Measurements from ENCODE around the gene MAP3K2. TPM values are rescaled to one million over a fixed set of nuclear protein-coding genes. Genes with fewer than 3 reads are reported as not detected.
A peak's percentile ranks its signal among the peaks of the same experiment; 100 is the strongest.

Gene MAP3K2
- total RNA-seq, 4 donors from 2014 or later: 39.4 to 95.4 (median 72.9) TPM

- no peak overlapping the region for H3K27ac ChIP-seq
- 64 to 97% methylated on average over 1 of the region's 1 CpG for WGBS, 2 donors (ENCODE audit: low coverage in 1 of 2)
- TF ChIP-seq EP300 (IDR thresholded peaks at IDR 0.05; ENCODE audit: low read depth): no peak
- TF ChIP-seq POLR2A (IDR thresholded peaks at IDR 0.05): no peak
- TF ChIP-seq CTCF (IDR thresholded peaks at IDR 0.05): no peak
- TF ChIP-seq POLR2AphosphoS5 (IDR thresholded peaks at IDR 0.05): no peak
- H3K9me3 ChIP-seq: peaks cover 0 to 5% of the 10 kb centered on the region in 2 donors
- no peak overlapping the region for H3K4me3 ChIP-seq
- no peaks in the 10 kb centered on the region for H3K4me1 ChIP-seq
- no peaks in the 10 kb centered on the region for H3K27me3 ChIP-seq
- intact Hi-C loops (cut with DNase I; ENCODE audit: low total_unique reads): no loop called here
- H3K36me3 ChIP-seq: peaks cover 0 to 62% (median 28%) of the 10 kb centered on the region in 4 donors
- in situ Hi-C loops (cut with MboI; ENCODE audit: low pct_ligation_motif_present in 1 of 4, low pct_unique_long_range_greater_than_20kb in 1 of 4, low sequenced_read_pairs in 3 of 4): loop anchor here in 1 of 4 donors (10.0 kb wide), 1 partner anchor 165 kb away; no protein-coding TSS in a partner anchor
- DNase-seq: no peak
Observed at GRCh38 chr2:127320067-127320466, 67.7 kb downstream of the MAP3K2 start.

- in situ Hi-C loops (cut with MboI; ENCODE audit: low pct_ligation_motif_present in 1 of 4, low pct_unique_long_range_greater_than_20kb in 1 of 4, low sequenced_read_pairs in 3 of 4): no loop called here
Observed at GRCh38 chr2:127314193-127314988, 73.4 kb downstream of the MAP3K2 start.

GRCh38 chr2:127313406-127313805 lies 74.4 kb downstream of the MAP3K2 start:
- Histone ChIP-seq H3K9me3 (no peaks in the 10 kb centered on the region), H3K27ac (peak overlapping the region in 2 of 4 donors; percentile 9 to 44), H3K27me3 (no peaks in the 10 kb centered on the region), H3K36me3 (peaks cover 0 to 54% (median 19%) of the 10 kb centered on the region in 4 donors), H3K4me3 (no peak overlapping the region), H3K4me1 (no peaks in the 10 kb centered on the region)
- in situ Hi-C loops (cut with MboI; ENCODE audit: low pct_ligation_motif_present in 1 of 4, low pct_unique_long_range_greater_than_20kb in 1 of 4, low sequenced_read_pairs in 3 of 4): no loop called here
- 29 to 43% methylated on average over 3 of the region's 3 CpGs for WGBS, 2 donors (ENCODE audit: low coverage in 1 of 2)
- DNase-seq: peak; percentile 44
- TF ChIP-seq POLR2A (IDR thresholded peaks at IDR 0.05) (no peak), EP300 (IDR thresholded peaks at IDR 0.05; ENCODE audit: low read depth) (no peak), CTCF (IDR thresholded peaks at IDR 0.05) (no peak), POLR2AphosphoS5 (IDR thresholded peaks at IDR 0.05) (no peak)
- intact Hi-C loops (cut with DNase I; ENCODE audit: low total_unique reads): no loop called here

More at GRCh38 chr2:127314193-127314988, 73.4 kb downstream of the MAP3K2 start:
- intact Hi-C loops (cut with DNase I; ENCODE audit: low total_unique reads): no loop called here
- H3K27ac ChIP-seq: no peak overlapping the region
- no peak for TF ChIP-seq POLR2A (IDR thresholded peaks at IDR 0.05)
- TF ChIP-seq POLR2AphosphoS5 (IDR thresholded peaks at IDR 0.05): no peak
- no peak for TF ChIP-seq EP300 (IDR thresholded peaks at IDR 0.05; ENCODE audit: low read depth)
- H3K36me3 ChIP-seq: peaks cover 0 to 50% (median 18%) of the 10 kb centered on the region in 4 donors
- H3K9me3 ChIP-seq: no peaks in the 10 kb centered on the region
- H3K27me3 ChIP-seq: no peaks in the 10 kb centered on the region
- no peak for DNase-seq
- H3K4me1 ChIP-seq: no peaks in the 10 kb centered on the region
- 84 to 87% methylated on average over 6 to 7 of the region's 7 CpGs for WGBS, 2 donors (ENCODE audit: low coverage in 1 of 2)
- H3K4me3 ChIP-seq: no peak overlapping the region

DNA sequence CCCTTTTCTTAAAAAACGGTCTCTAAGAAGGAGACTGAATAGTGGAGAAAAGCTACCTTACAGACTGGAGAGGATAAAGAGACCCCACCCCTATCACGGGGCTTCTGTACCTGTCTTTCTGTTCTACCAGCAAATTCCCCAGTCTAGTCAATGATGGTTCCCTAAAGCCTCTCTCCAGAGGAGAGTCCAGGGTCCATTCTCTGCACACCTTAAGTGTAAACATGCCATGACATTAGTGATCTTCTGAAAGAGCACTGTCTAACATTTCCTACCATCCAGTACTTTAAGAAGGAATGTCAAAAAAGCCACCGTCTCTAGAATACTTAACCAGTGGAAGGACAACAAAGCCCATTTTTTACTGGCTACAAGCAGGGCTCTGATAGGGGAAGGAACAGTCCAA lies 76.8 kb downstream of the MAP3K2 start:
- 83 to 87% methylated on average over 3 of the region's 3 CpGs for WGBS, 2 donors (ENCODE audit: low coverage in 1 of 2)
- TF ChIP-seq POLR2AphosphoS5 (IDR thresholded peaks at IDR 0.05) (no peak), POLR2A (IDR thresholded peaks at IDR 0.05) (no peak), CTCF (IDR thresholded peaks at IDR 0.05) (no peak), EP300 (IDR thresholded peaks at IDR 0.05; ENCODE audit: low read depth) (no peak)
- H3K27ac ChIP-seq: no peak overlapping the region
- no peak for DNase-seq
- intact Hi-C loops (cut with DNase I; ENCODE audit: low total_unique reads): no loop called here
- in situ Hi-C loops (cut with MboI; ENCODE audit: low pct_ligation_motif_present in 1 of 4, low pct_unique_long_range_greater_than_20kb in 1 of 4, low sequenced_read_pairs in 3 of 4): no loop called here
- H3K4me1 ChIP-seq: peaks cover 0 to 5% (median 0%) of the 10 kb centered on the region in 4 donors
- H3K36me3 ChIP-seq: peaks cover 0 to 48% (median 22%) of the 10 kb centered on the region in 4 donors
- no peaks in the 10 kb centered on the region for H3K9me3 ChIP-seq
- H3K4me3 ChIP-seq: no peak overlapping the region
- H3K27me3 ChIP-seq: no peaks in the 10 kb centered on the region

All from transverse colon (tissue), 4 donors.